ENCODE results near the gene PPFIA1. TPM values are rescaled to one million over a fixed set of nuclear protein-coding genes. Genes with fewer than 3 reads are reported as not detected.

PPFIA1 gene
- total RNA-seq, 1 experiment from 2014 or later, result 63.4 TPM

- Mint-ChIP-seq H3K27me3 (ENCODE audit: low read depth) (peaks cover 15% of the 10 kb centered on the region), H3K9me3 (no peaks in the 10 kb centered on the region), H3K4me3 (no peak overlapping the region), H3K4me1 (peaks cover 0 to 3% of the 10 kb centered on the region in 2 experiments; a peak in 1 of 4 replicates), H3K27ac (no peak overlapping the region), H3K36me3 (ENCODE audit: insufficient read depth in 1 of 3, low read depth in 3 of 3) (no peaks in the 10 kb centered on the region)
- WGBS (ENCODE audit: extremely low coverage, insufficient read length, low lambda C conversion rate), result no CpG with 5 or more reads among the region's 3 CpGs
- Histone ChIP-seq H2BK5ac (ENCODE audit: insufficient read length, low read length) (no peak overlapping the region), H3K9me3 (ENCODE audit: control insufficient read depth, low read depth, low read length) (no peaks in the 10 kb centered on the region), H2BK12ac (ENCODE audit: insufficient read length, low read depth, low read length) (no peak overlapping the region), H3K23me2 (ENCODE audit: insufficient read length, low read depth, low read length, poor library complexity, severe bottlenecking) (no peaks in the 10 kb centered on the region), H2BK15ac (ENCODE audit: low read depth, low read length) (no peak overlapping the region), H2AFZ (ENCODE audit: low read length) (no peak overlapping the region), H3K79me1 (ENCODE audit: insufficient read depth, low read depth, low read length, poor library complexity, severe bottlenecking) (no peaks in the 10 kb centered on the region), H4K91ac (ENCODE audit: insufficient read length, low read depth, low read length) (no peak overlapping the region), H4K5ac (ENCODE audit: insufficient read length, low read depth, low read length) (no peak overlapping the region), H4K20me1 (ENCODE audit: control insufficient read depth, insufficient read depth, insufficient read length) (no peaks in the 10 kb centered on the region), H2BK20ac (ENCODE audit: low read depth, low read length, poor library complexity, severe bottlenecking) (no peak overlapping the region), H3K14ac (ENCODE audit: insufficient read depth, low read length) (no peak overlapping the region), H3K27ac (ENCODE audit: insufficient read length, low read depth, low read length) (no peak overlapping the region), H4K8ac (replicated peaks; ENCODE audit: insufficient read length, low read depth, low read length) (no peak overlapping the region), H3K18ac (ENCODE audit: insufficient read length, low read depth, low read length) (no peak overlapping the region), H3K4me2 (ENCODE audit: insufficient read depth, insufficient read length, low read length) (no peak overlapping the region), H2AK5ac (ENCODE audit: insufficient read length, low read length) (no peak overlapping the region), H3K27me3 (ENCODE audit: insufficient read depth, low read length) (no peaks in the 10 kb centered on the region), H3K56ac (ENCODE audit: insufficient read length, low read depth, low read length) (no peak overlapping the region), H3K23ac (ENCODE audit: insufficient read length, low read depth, low read length) (no peak overlapping the region), H3K9ac (ENCODE audit: extremely low read depth, insufficient read length, low read length) (no peak overlapping the region), H3K4ac (ENCODE audit: low read depth, low read length) (no peak overlapping the region), H3T11ph (ENCODE audit: low read length) (no peak overlapping the region), H3K79me2 (ENCODE audit: insufficient read depth, low read length) (no peaks in the 10 kb centered on the region), H3K4me1 (ENCODE audit: insufficient read depth, low read length) (no peaks in the 10 kb centered on the region), H2BK120ac (ENCODE audit: low read depth, low read length, poor library complexity, severe bottlenecking) (no peak overlapping the region)
- DNase-seq, result no peak
- TF ChIP-seq CTCF (conservative IDR thresholded peaks at IDR 0.05), result no peak
Measured at GRCh38 chr11:70241709-70242108, 28.8 kb upstream of the PPFIA1 start.

All from H9 (cell line).